ENCODE results near the gene TSFM. TPM values are rescaled to one million over a fixed set of nuclear protein-coding genes. Genes with fewer than 3 reads are reported as not detected.

The TSFM gene
- total and polyA plus RNA-seq, 7 donors = 31.5 to 74.3 (median 52.1) TPM

GRCh38 chr12:57735952-57736740 is 46.4 kb upstream of the TSFM start:
- no peak for DNase-seq
- H3K27ac ChIP-seq = no peak overlapping the region
- intact Hi-C loops (cut with DNase I) = no loop called here

DNA sequence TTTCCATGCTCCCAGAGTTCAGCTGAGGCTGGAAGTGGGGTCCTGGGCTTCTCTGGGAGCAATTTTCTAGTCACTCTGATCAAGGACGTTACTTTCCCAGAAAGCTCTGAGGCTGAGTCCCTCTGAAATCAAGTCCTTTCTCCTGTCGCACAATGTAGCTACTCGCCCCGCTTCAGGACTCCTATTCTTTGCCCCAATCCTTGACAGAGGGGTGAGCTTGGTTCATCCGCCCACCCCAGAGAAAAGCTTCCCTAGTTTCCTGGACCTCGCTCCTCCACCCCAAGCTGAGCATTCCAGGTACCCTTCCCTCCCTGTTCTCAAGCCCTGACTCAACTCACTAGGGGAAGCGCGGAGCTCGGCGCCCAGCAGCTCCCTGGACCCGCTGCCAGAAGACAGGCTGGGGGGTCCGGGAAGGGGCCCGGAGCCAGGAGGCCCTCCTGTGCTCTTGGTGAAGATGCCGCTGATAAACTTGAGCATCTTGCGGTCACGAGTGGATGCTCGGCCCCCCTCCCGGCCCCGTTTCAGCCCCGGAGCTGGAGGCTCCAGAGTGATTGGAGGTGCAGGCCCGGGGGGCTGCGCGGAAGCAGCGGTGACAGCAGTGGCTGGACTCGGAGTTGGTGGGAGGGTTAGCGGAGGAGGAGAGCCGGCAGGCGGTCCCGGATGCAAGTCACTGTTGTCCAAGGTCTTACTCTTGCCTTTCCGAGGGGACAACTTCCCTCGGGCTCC is 45.7 kb upstream of the TSFM start:
- peak overlapping the region; percentile 65 for H3K4me3 ChIP-seq
- ATAC-seq (no peak), DNase-seq (no peak)
- H3K27ac ChIP-seq = no peak overlapping the region
- peaks cover 25% of the 10 kb centered on the region for H3K4me1 ChIP-seq
- no peaks in the 10 kb centered on the region for H3K36me3 ChIP-seq (ENCODE audit: insufficient read depth in 1 of 2, low read depth in 1 of 2)
- peaks cover 0 to 66% (median 25%) of the 10 kb centered on the region in 3 donors for H3K27me3 ChIP-seq (ENCODE audit: insufficient read depth in 3 of 3, low read length in 2 of 3)
- intact Hi-C loops (cut with DNase I) = no loop called here
- no peaks in the 10 kb centered on the region for H3K9me3 ChIP-seq
- TF ChIP-seq CTCF (IDR thresholded peaks at IDR 0.05) = no peak
- 20 to 22% (median 22%) methylated on average over 29 to 31 of the region's 31 CpGs for WGBS, 3 donors

More at GRCh38 chr12:57735952-57736740, 46.4 kb upstream of the TSFM start:
- H3K4me3 ChIP-seq = peak overlapping the region; percentile 65
- no peak for TF ChIP-seq CTCF (IDR thresholded peaks at IDR 0.05)
- 3 to 10% (median 8%) methylated on average over 49 of the region's 49 CpGs for WGBS, 3 donors
- peaks cover 0 to 65% (median 22%) of the 10 kb centered on the region in 3 donors for H3K27me3 ChIP-seq (ENCODE audit: insufficient read depth in 3 of 3, low read length in 2 of 3)
- no peaks in the 10 kb centered on the region for H3K36me3 ChIP-seq (ENCODE audit: insufficient read depth in 1 of 2, low read depth in 1 of 2)
- H3K4me1 ChIP-seq = peaks cover 25% of the 10 kb centered on the region
- H3K9me3 ChIP-seq = no peaks in the 10 kb centered on the region
- ATAC-seq = peak; percentile 17 to 58 (median 28)

DNA sequence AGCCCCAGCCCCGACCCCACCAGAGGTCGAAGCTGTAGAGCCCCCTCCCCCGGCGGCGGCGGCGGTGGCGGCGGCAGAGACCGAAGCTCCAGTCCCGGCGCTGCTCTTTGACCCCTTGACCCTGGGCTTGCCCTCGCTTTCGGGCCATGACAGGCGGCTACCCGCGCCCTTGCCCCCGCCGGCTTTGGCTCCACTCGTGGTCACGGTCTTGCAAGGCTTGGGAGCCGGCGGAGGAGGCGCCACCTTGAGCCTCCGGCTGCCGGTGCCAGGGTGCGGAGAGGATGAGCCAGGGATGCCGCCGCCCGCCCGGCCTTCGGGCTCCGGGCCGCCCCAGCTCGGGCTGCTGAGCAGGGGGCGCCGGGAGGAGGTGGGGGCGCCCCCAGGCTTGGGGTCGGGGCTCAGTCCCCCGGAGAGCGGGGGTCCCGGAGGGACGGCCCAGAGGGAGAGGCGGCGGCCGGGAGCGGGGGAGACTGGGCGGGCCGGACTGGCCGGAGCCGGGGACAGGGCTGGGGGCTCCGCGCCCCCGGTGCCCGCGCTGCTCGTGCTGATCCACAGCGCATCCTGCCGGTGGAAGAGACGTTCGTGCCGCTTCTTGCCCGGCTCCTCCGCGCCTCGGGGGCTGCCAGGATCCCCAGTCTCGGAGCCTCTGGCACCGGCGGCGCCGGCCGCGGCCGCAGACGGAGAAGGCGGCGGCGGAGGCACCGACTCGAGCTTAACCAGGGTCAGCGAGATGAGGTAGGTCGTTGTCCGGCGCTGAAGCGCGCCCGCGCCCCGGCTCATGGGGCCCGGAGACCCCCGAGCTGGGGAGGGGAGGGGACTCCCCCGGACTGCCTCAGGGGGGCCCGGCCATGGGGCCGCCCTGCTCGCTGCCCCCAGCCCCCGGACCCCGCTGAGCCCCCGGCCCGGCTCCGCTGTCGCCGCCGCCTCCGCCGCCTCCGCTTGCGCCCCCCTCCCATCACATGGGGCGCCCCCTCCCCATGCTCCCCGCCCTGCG is 44.8 kb upstream of the TSFM start:
- DNase-seq = no peak
- no peaks in the 10 kb centered on the region for H3K9me3 ChIP-seq
- intact Hi-C loops (cut with DNase I) = no loop called here
- H3K27ac ChIP-seq = no peak overlapping the region
- H3K4me1 ChIP-seq = peaks cover 25% of the 10 kb centered on the region
- 3 to 8% (median 7%) methylated on average over 48 to 110 of the region's 110 CpGs for WGBS, 3 donors
- peaks cover 0 to 66% (median 25%) of the 10 kb centered on the region in 3 donors for H3K27me3 ChIP-seq (ENCODE audit: insufficient read depth in 3 of 3, low read length in 2 of 3)
- peak; percentile 24 for TF ChIP-seq CTCF (IDR thresholded peaks at IDR 0.05)
- ATAC-seq = peak; percentile 16 to 26 (median 20)
- no peaks in the 10 kb centered on the region for H3K36me3 ChIP-seq (ENCODE audit: insufficient read depth in 1 of 2, low read depth in 1 of 2)
- peak overlapping the region; percentile 65 for H3K4me3 ChIP-seq

DNA sequence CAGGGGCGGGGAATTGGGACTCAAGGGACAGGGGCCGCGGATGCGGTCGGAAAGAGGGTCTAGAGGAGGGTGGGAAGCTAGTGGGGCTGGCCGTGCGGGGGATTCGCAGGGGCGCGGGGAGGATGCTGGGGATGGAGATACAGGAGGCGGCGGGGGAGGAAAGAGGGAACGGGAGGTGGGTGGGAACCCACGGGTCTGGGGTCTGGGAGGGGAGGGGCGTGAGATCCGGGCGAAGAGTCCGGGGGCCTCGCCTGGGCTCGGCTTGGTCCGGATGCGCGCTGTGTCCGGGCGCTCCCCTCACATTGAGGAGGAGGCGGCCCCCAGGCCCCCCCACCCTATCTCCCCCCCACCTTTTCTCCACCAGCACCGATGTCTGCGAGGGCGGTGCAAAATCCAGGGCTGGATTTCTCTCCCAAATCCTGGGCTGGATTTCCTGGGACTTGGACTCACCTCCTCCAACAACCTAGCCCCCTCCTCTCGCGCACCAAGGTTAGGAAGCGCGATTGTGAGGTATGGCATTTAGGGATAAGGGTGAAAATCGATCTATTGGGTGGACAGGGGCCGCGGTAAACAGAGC is 43.8 kb upstream of the TSFM start, which contains the start of gene AGAP2:
Gene AGAP2, minus strand, starts transcription at position 82 of the 577 bp plus-strand sequence. CDS start 496 bp downstream, outside the sequence.
- peaks cover 25% of the 10 kb centered on the region for H3K4me1 ChIP-seq
- WGBS, 3 donors = 4 to 10% (median 9%) methylated on average over 13 to 36 of the region's 36 CpGs
- intact Hi-C loops (cut with DNase I) = no loop called here
- no peaks in the 10 kb centered on the region for H3K36me3 ChIP-seq (ENCODE audit: insufficient read depth in 1 of 2, low read depth in 1 of 2)
- no peak for TF ChIP-seq CTCF (IDR thresholded peaks at IDR 0.05)
- H3K27me3 ChIP-seq (ENCODE audit: insufficient read depth in 3 of 3, low read length in 2 of 3) = peaks cover 0 to 66% (median 23%) of the 10 kb centered on the region in 3 donors
- no peak within 1 kb of the TSS for H3K27ac ChIP-seq
- H3K4me3 ChIP-seq = peak within 1 kb of the TSS; percentile 65
- H3K9me3 ChIP-seq = no peaks in the 10 kb centered on the region
- ATAC-seq (no peak), DNase-seq (no peak)
